Left ventricle myocardium superior (tissue), 1 donor: ENCODE measurements around the gene GNA15. TPM values are rescaled to one million over a fixed set of nuclear protein-coding genes. Genes with fewer than 3 reads are reported as not detected.

Source experiments
- total RNA-seq: library from RNA; stranded (reverse); fragmentation: NEBNext Ultra II Directional; extraction: Animal tissue kit (Norgen Biotek cat#: 25700); gene quantifications from one replicate; pipeline ENCODE4 v1.2.1, GENCODE V29; 2021
- donor health status: DM: no; HTN: yes; CAD: no; lungs with severe emphysema.

The GNA15 gene
- total RNA-seq, 1 donor from 2014 or later: 2.1 TPM

Other genes with a start within 250 kb of the GNA15 start
- gene ZNF57, start 235.1 kb upstream of the GNA15 start, total RNA-seq: 3.9 TPM
- 2.2 TPM for gene ZNF77, start 191.1 kb upstream of the GNA15 start, total RNA-seq
- gene TLE6, start 158.5 kb upstream of the GNA15 start, total RNA-seq: 0.30 TPM
- gene TLE2, start 106.8 kb upstream of the GNA15 start, total RNA-seq: 66.5 TPM
- gene TLE5, start 73.5 kb upstream of the GNA15 start, total RNA-seq: 846 TPM
- gene GNA11, start 41.7 kb upstream of the GNA15 start, total RNA-seq: 74.6 TPM
- gene S1PR4, start 42.7 kb downstream of the GNA15 start, total RNA-seq: 1.0 TPM
- gene NCLN, start 49.9 kb downstream of the GNA15 start, total RNA-seq: 27.8 TPM
- not detected for gene CELF5, start 88.6 kb downstream of the GNA15 start, total RNA-seq
- gene NFIC, start 230.6 kb downstream of the GNA15 start, total RNA-seq: 178 TPM